Panc1 (cell line): Measurements from ENCODE around the gene NKD1. TPM values are rescaled to one million over a fixed set of nuclear protein-coding genes. Genes with fewer than 3 reads are reported as not detected.

Experiments used
- ATAC-seq: fragments of 200-7000 bp; cut with Tn5 transposase; 2 replicates; pipeline ENCODE4 v1.9.1; 2020; ENCODE audit warnings: mild to moderate bottlenecking, moderate library complexity
- BruUV-seq: library from RNA; stranded (reverse); fragments of 400-500 nt; replicated peaks from 2 replicates; lab custom pipeline; 2021; lab: Mats Ljungman, UMichigan
- CTCF ChIA-PET: fragments of 300-600 bp; sonication (Branson Sonifier 250); formaldehyde crosslinking; loops from one replicate; lab custom pipeline; 2022; ENCODE audit warnings: antibody characterized with exemption; lab: Charles Lee
- POLR2A ChIA-PET: fragments of 300-600 bp; sonication (Branson Sonifier 250); formaldehyde crosslinking; loops from one replicate; lab custom pipeline; 2022; ENCODE audit warnings: antibody characterized with exemption; lab: Charles Lee
- DNase-seq: peaks from one replicate; pipeline ENCODE4 v3.0.0-alpha.2; 2010; ENCODE audit warnings: low read depth, low spot score
- H3K27ac ChIP-seq: 2 replicates; pipeline ENCODE4 v1.5.1; 2011; ENCODE audit warnings: mild to moderate bottlenecking, low read length, inconsistent platforms
- H3K27me3 ChIP-seq: fragments of 200-500 bp; sonication (Bioruptor generic); 2 replicates; pipeline ENCODE4 v1.6.0; 2014; ENCODE audit warnings: low read length, inconsistent platforms; ENCODE audit not compliant: control insufficient read depth, insufficient read depth
- H3K36me3 ChIP-seq: fragments of 200-500 bp; sonication (Bioruptor generic); 2 replicates; pipeline ENCODE4 v1.5.1; 2014; ENCODE audit warnings: inconsistent platforms, mild to moderate bottlenecking, low read length, moderate library complexity; ENCODE audit not compliant: control insufficient read depth, insufficient read depth
- H3K4me1 ChIP-seq: 2 replicates; pipeline ENCODE4 v1.5.1; 2011; ENCODE audit warnings: inconsistent platforms, mild to moderate bottlenecking, low read length, moderate library complexity; ENCODE audit not compliant: control insufficient read depth, insufficient read depth
- H3K4me3 ChIP-seq, 2 experiments: 2 replicates each; pipeline ENCODE4 v1.5.1; 2011 to 2012; ENCODE audit warnings: low read depth in 2 of 2, low read length in 2 of 2, mild to moderate bottlenecking in 2 of 2, inconsistent platforms in 1 of 2, moderate library complexity in 1 of 2
- H3K9me3 ChIP-seq: fragments of 200-500 bp; sonication (Bioruptor generic); 2 replicates; pipeline ENCODE4 v1.5.1; 2014; ENCODE audit warnings: low read depth, mild to moderate bottlenecking, inconsistent platforms, low read length, moderate library complexity; ENCODE audit not compliant: control insufficient read depth, insufficient read depth
- CTCF ChIP-seq: fragments of 450-650 bp; IDR thresholded peaks from 2 replicates; pipeline ENCODE4 v1.5.1; 2017; ENCODE audit warnings: mild to moderate bottlenecking
- POLR2AphosphoS5 ChIP-seq: IDR thresholded peaks from 2 replicates; pipeline ENCODE4 v1.6.1; 2012; ENCODE audit warnings: mild to moderate bottlenecking, low read depth, low read length, moderate library complexity
- REST ChIP-seq, 2 experiments: IDR thresholded peaks; 2 replicates each; pipeline ENCODE4 v1.6.1; 2011 to 2012; ENCODE audit warnings: low read depth in 2 of 2, control low read depth in 1 of 2, low read length in 1 of 2, mild to moderate bottlenecking in 1 of 2, moderate library complexity in 1 of 2; ENCODE audit not compliant: insufficient read depth in 1 of 2
- SIN3A ChIP-seq: IDR thresholded peaks from 2 replicates; pipeline ENCODE4 v1.6.1; 2012; ENCODE audit warnings: low read depth, mild to moderate bottlenecking, low read length, moderate library complexity, borderline replicate concordance; ENCODE audit not compliant: insufficient read depth
- TCF7L2 ChIP-seq: IDR thresholded peaks from 2 replicates; pipeline ENCODE4 v1.6.1; 2011; ENCODE audit warnings: mild to moderate bottlenecking, low read depth, low read length, inconsistent platforms
- in situ Hi-C: cut with HindIII; loops from 2 replicates; pipeline ENCODE4 v1.10.0; 2016; ENCODE audit warnings: low sequenced_read_pairs, low pct_unique_long_range_greater_than_20kb
- intact Hi-C: fragments of 100-400 bp; cut with micrococcal nuclease; formaldehyde crosslinking; loops from one replicate; pipeline ENCODE4 v1.10.0; 2022; ENCODE audit not compliant: unreplicated experiment
- total RNA-seq: library from RNA; stranded (reverse); gene quantifications from one replicate; pipeline ENCODE4 v1.2.1, GENCODE V29; 2021; ENCODE audit not compliant: unreplicated experiment

Gene NKD1
- total RNA-seq, 1 experiment from 2014 or later: 0.18 TPM

- no peak overlapping the region for H3K27ac ChIP-seq
- ATAC-seq (no peak), DNase-seq (no peak)
- CTCF ChIA-PET: no interaction called here
- in situ Hi-C loops (no loop called here), intact Hi-C loops (no loop called here)
- H3K4me3 ChIP-seq: no peak overlapping the region
- H3K36me3 ChIP-seq: no peaks in the 10 kb centered on the region
- no peaks in the 10 kb centered on the region for H3K4me1 ChIP-seq
- no peaks in the 10 kb centered on the region for H3K9me3 ChIP-seq
- TF ChIP-seq SIN3A: no peak
- TF ChIP-seq POLR2AphosphoS5: no peak
- no peak for TF ChIP-seq REST (IDR thresholded peaks at IDR 0.05; ENCODE audit: insufficient read depth in 1 of 2, low read depth in 2 of 2, low read length in 1 of 2)
- no peak for TF ChIP-seq TCF7L2
- no peak for TF ChIP-seq CTCF
- no TSS peak for BruUV-seq
- H3K27me3 ChIP-seq: no peaks in the 10 kb centered on the region
- POLR2A ChIA-PET: no interaction called here
Measured at GRCh38 chr16:50599494-50599893, 51.3 kb downstream of the NKD1 start.

- H3K36me3 ChIP-seq: no peaks in the 10 kb centered on the region
- CTCF ChIA-PET: interaction anchor here (0.7 kb wide), 1 partner anchor 102 kb away, joined by 4 read pairs; no protein-coding TSS in a partner anchor
- no peak overlapping the region for H3K27ac ChIP-seq
- TF ChIP-seq CTCF (no peak), REST (IDR thresholded peaks at IDR 0.05; ENCODE audit: insufficient read depth in 1 of 2, low read depth in 2 of 2, low read length in 1 of 2) (no peak)
- no peak overlapping the region for H3K4me3 ChIP-seq
- H3K4me1 ChIP-seq: no peaks in the 10 kb centered on the region
- BruUV-seq: no TSS peak
- POLR2A ChIA-PET: no interaction called here
- DNase-seq (no peak), ATAC-seq (no peak)
- no peaks in the 10 kb centered on the region for H3K9me3 ChIP-seq
- in situ Hi-C loops: no loop called here
- intact Hi-C loops: no loop called here
- H3K27me3 ChIP-seq: no peaks in the 10 kb centered on the region
Measured at GRCh38 chr16:50600582-50601283, 52.5 kb downstream of the NKD1 start.
